ENCODE data around the gene FYN. TPM values are rescaled to one million over a fixed set of nuclear protein-coding genes. Genes with fewer than 3 reads are reported as not detected.
A peak's percentile ranks its signal among the peaks of the same experiment; 100 is the strongest.

The FYN gene
- total and polyA plus RNA-seq, 2 of the 4 experiments (the other 2 are of a cell fraction): 30.8 to 36.4 TPM

DNA sequence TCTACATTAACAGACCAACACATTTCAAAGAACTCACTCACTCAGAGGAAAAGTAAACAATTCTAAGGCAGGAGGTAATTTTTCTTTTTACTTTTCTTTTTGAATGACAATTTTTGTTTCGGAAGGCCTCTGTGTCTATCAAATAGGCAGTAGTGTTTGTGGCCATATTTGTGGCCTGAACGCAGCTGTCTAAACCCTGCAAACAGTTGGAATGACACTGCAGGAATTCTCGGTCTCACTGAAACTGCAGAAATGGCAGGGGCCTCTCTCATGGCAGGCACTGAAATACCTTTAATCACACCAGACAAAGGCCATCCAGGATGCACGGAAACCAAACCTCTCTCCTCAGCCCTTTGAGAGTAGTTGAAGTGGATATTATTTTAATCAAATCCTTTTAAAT lies 30.4 kb downstream of the FYN start:
- Histone ChIP-seq H4K8ac (ENCODE audit: low read depth in 2 of 2, low read length in 2 of 2) (peak overlapping the region in 1 of 2 experiments; percentile 82; a peak in 2 of 4 replicates), H3K36me3 (ENCODE audit: control insufficient read depth, insufficient read depth, low read length) (peaks cover 8% of the 10 kb centered on the region; the same call in 1 of the 2 replicates), H2BK20ac (ENCODE audit: low read depth, low read length) (peak overlapping the region; percentile 55; the same call in 1 of the 2 replicates), H3K14ac (replicated peaks; ENCODE audit: low read depth, low read length) (peak overlapping the region; percentile 75), H3K27ac (ENCODE audit: insufficient read depth, low read length) (peak overlapping the region; percentile 67), H3K4ac (ENCODE audit: low read depth, low read length) (peak overlapping the region; percentile 72), H2BK15ac (ENCODE audit: low read depth, low read length) (peak overlapping the region; percentile 67; the same call in 1 of the 3 replicates), H3K9ac (ENCODE audit: low read depth, low read length) (no peak overlapping the region), H3K18ac (ENCODE audit: low read depth, low read length) (no peak overlapping the region), H4K5ac (ENCODE audit: low read depth, low read length) (no peak overlapping the region), H3K9me3 (ENCODE audit: control insufficient read depth, insufficient read depth, low read length) (no peaks in the 10 kb centered on the region), H3K4me1 (ENCODE audit: control insufficient read depth, insufficient read depth, low read length) (peaks cover 21% of the 10 kb centered on the region), H3K27me3 (ENCODE audit: control insufficient read depth, insufficient read depth, low read length) (no peaks in the 10 kb centered on the region), H4K20me1 (ENCODE audit: insufficient read depth, low read length) (peaks cover 10% of the 10 kb centered on the region; the same call in 1 of the 2 replicates), H3K9me1 (ENCODE audit: insufficient read depth, low read length) (peaks cover 10% of the 10 kb centered on the region), H2BK5ac (ENCODE audit: low read depth, low read length, poor library complexity, severe bottlenecking) (no peak overlapping the region), H3K79me1 (ENCODE audit: low read depth in 1 of 2, low read length in 2 of 2) (peaks cover 30 to 43% of the 10 kb centered on the region in 2 experiments), H2AFZ (replicated peaks; ENCODE audit: low read length, poor library complexity) (peak overlapping the region; percentile 79), H4K91ac (ENCODE audit: insufficient read depth, low read depth, low read length) (peak overlapping the region; percentile 49; the same call in 1 of the 2 replicates), H2AK9ac (replicated peaks; ENCODE audit: low read depth, low read length, poor library complexity) (no peak overlapping the region), H3K4me2 (ENCODE audit: low read depth, low read length) (peak overlapping the region; percentile 35), H3K4me3 (ENCODE audit: insufficient read depth, low read depth, low read length) (no peak overlapping the region), H3K23ac (ENCODE audit: low read depth, low read length) (peak overlapping the region; percentile 54; the same call in 1 of the 2 replicates), H3K56ac (ENCODE audit: extremely low read depth, insufficient read depth, low read length) (peak overlapping the region; percentile 28; the same call in 1 of the 2 replicates), H2AK5ac (ENCODE audit: low read depth, low read length) (peak overlapping the region; percentile 38), H2BK120ac (ENCODE audit: low read depth, low read length) (no peak overlapping the region)
- dilution Hi-C loops (cut with HindIII; ENCODE audit: low sequenced_read_pairs, unreplicated experiment): no loop called here
- ATAC-seq (ENCODE audit: low read depth) (peak; percentile 48), DNase-seq (peak; percentile 34)
- no CpG with 5 or more reads among the region's 4 CpGs for WGBS, 2 experiments (ENCODE audit: extremely low coverage in 2 of 2, insufficient read length in 1 of 2)
- CTCF ChIA-PET: no interaction called here
- POLR2A ChIA-PET (ENCODE audit: unreplicated experiment): no interaction called here
- no TSS peak for BruUV-seq (replicated peaks)
- in situ Hi-C loops (cut with MboI; ENCODE audit: low sequenced_read_pairs): no loop called here
- TF ChIP-seq MAFK (IDR thresholded peaks at IDR 0.05; ENCODE audit: low read depth, low read length) (no peak), MXI1 (IDR thresholded peaks at IDR 0.05; ENCODE audit: borderline replicate concordance, low read depth, low read length) (no peak), CHD1 (IDR thresholded peaks at IDR 0.05; ENCODE audit: low read depth, low read length) (no peak), RCOR1 (IDR thresholded peaks at IDR 0.05; ENCODE audit: insufficient replicate concordance, low read length) (no peak), NFE2L2 (IDR thresholded peaks at IDR 0.05; ENCODE audit: low read depth, low read length) (no peak), FOS (IDR thresholded peaks at IDR 0.05; ENCODE audit: low read depth, low read length) (no peak), CEBPB (IDR thresholded peaks at IDR 0.05; ENCODE audit: low read depth, low read length) (no peak)
- TF ChIP-seq, protein P1, sequence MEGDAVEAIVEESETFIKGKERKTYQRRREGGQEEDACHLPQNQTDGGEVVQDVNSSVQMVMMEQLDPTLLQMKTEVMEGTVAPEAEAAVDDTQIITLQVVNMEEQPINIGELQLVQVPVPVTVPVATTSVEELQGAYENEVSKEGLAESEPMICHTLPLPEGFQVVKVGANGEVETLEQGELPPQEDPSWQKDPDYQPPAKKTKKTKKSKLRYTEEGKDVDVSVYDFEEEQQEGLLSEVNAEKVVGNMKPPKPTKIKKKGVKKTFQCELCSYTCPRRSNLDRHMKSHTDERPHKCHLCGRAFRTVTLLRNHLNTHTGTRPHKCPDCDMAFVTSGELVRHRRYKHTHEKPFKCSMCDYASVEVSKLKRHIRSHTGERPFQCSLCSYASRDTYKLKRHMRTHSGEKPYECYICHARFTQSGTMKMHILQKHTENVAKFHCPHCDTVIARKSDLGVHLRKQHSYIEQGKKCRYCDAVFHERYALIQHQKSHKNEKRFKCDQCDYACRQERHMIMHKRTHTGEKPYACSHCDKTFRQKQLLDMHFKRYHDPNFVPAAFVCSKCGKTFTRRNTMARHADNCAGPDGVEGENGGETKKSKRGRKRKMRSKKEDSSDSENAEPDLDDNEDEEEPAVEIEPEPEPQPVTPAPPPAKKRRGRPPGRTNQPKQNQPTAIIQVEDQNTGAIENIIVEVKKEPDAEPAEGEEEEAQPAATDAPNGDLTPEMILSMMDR (conservative IDR thresholded peaks at IDR 0.05; ENCODE audit: low read depth, low read length): no peak
- TF ChIP-seq, protein P2, sequence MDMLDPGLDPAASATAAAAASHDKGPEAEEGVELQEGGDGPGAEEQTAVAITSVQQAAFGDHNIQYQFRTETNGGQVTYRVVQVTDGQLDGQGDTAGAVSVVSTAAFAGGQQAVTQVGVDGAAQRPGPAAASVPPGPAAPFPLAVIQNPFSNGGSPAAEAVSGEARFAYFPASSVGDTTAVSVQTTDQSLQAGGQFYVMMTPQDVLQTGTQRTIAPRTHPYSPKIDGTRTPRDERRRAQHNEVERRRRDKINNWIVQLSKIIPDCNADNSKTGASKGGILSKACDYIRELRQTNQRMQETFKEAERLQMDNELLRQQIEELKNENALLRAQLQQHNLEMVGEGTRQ (IDR thresholded peaks at IDR 0.05; ENCODE audit: low read depth, low read length): no peak
- intact Hi-C loops (cut with micrococcal nuclease): no loop called here

All from IMR-90 (cell line).